HG03175 (cell line): ENCODE data around the gene PTPRN2.
"Not testable (repeated sequence)": the region's sequence is repeated elsewhere in the genome, so short reads cannot be mapped to it uniquely, and the experiment has no call there.

Experiments
- ATAC-seq: cut with Tn5 transposase; IDR thresholded peaks from one replicate; pipeline ENCODE4 v1.9.1; 2021; ENCODE audit warnings: mild to moderate bottlenecking, moderate library complexity; ENCODE audit not compliant: unreplicated experiment

PTPRN2 gene

GRCh38 chr7:158523165-158523856 is 64.3 kb downstream of the PTPRN2 start:
- ATAC-seq, result not testable (repeated sequence)

GRCh38 chr7:158521795-158522194 is 65.8 kb downstream of the PTPRN2 start:
- not testable (repeated sequence) for ATAC-seq

DNA sequence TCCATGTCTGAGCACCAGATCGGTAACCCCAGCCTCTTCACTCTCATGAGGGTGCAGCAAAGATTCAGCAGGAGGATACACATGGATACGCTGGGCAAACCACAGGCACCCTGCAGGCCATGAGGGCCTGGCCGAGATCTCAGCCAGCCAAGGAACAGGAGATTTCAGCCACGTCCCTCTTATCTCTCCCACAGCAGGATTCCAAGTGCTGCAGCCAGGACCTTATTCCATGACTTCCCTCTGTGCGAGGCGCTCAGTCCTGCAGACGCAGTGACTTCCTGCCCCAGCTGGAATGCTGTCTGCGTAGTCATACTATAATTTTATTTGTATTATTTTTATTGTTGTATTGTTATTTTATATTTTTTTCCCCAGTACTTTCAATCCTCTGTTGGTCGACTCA is 66.8 kb downstream of the PTPRN2 start:
- no peak for ATAC-seq

DNA sequence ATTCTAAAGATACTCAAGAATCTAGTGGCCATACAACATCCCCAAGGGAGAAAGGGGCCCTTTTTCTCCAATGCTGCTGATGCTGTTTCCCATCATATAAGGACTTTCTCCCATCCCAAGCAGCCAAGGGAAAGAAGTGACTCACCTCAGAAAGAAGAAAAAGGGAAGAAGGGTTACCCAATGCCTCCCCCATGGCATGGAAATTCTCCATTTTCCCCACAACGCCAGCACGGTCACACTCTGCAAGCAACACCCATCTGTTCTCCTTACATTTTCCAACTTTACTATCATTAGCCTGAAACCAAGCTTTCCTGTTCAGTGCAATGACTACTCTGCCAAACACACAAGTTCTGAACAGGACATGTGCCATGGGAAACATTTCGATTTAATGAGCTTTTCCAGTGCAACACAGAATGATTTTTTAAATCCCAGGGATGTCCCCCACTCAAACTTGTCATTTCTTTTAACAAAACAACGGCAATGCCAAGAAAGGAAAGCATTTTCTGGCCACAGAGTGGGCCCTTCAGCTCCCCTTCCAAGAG is 67.9 kb downstream of the PTPRN2 start:
- ATAC-seq, result no peak

GRCh38 chr7:158518980-158519632 is 68.5 kb downstream of the PTPRN2 start:
- ATAC-seq, result no peak

DNA sequence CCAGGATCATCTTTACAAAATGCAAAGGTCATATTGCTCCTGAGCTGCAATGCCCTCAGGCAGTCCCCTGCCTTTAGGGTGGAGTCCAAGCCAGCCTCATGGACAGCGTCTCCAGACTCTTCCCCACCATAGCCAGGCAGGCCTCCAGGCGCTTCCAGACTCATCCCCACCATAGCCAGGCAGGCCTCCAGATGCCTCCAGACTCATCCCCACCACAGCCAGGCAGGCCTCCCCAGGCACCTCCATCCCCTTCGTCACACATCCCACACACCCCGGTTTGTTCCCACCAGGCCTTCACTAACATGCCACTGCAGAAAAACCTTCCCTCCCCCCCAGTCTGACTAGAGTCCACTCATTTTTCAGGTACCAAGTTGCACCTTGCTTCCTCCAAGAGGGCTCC is 70.1 kb downstream of the PTPRN2 start:
- ATAC-seq, result no peak

- no peak for ATAC-seq
Measured at GRCh38 chr7:158517072-158517471, 70.6 kb downstream of the PTPRN2 start.

DNA sequence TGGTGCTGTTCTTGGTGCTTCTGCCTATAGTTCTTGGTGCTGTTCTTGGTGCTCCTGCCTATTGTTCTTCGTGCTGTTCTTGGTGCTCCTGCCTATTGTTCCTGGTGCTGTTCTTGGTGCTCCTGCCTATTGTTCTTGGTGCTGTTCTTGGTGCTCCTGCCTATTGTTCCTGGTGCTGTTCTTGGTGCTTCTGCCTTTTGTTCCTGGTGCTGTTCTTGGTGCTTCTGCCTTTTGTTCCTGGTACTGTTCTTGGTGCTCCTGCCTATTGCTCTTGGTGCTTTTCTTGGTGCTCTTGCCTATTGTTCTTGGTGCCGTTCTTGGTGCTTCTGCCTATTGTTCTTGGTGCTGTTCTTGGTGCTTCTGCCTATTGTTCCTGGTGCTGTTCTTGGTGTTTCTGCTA is 71.1 kb downstream of the PTPRN2 start:
- no peak for ATAC-seq

DNA sequence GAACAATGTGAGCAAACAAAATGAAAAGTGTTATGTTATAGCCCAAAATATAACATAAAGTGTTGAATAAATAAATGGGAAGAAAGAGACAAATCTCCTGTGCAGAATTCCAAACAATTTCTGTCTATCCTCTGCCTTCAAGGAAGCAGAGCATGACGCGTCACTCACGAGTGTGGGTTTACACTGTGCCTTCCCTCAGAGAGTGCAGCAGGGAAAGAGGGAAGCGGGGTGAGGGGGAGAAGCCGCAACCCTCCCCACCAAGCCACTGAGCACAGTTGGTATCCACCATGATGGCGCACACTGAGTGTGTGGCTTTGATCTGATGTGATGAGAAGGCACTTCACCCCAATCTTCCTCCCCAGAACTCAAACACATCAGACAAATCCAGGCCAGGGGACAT is 74.8 kb downstream of the PTPRN2 start:
- no peak for ATAC-seq

DNA sequence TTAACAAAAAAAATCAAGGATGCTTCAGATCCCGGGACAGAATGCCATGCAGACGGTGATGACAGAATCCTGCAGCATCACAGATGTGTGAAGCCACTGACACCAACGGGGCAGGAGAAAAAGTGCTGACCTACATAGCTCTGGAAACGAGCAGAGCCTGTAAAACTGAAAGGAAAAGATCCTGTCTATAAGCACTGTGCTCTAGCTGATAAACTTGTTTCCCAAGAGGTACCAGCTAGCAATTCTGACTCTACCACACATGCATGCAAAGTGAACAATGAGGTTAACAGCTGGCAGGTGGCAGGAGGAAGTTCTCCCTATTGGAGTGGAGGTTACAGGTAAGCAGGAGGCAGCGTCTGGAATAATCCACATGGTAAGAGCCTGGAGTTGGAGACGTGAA is 75.6 kb downstream of the PTPRN2 start:
- ATAC-seq, result no peak

GRCh38 chr7:158508802-158509385 is 78.7 kb downstream of the PTPRN2 start:
- ATAC-seq, result no peak

GRCh38 chr7:158508321-158508720 is 79.3 kb downstream of the PTPRN2 start:
- ATAC-seq, result not testable (repeated sequence)

GRCh38 chr7:158507917-158508316 is 79.7 kb downstream of the PTPRN2 start:
- no peak for ATAC-seq

GRCh38 chr7:158507175-158507574 is 80.4 kb downstream of the PTPRN2 start:
- ATAC-seq, result not testable (repeated sequence)

GRCh38 chr7:158506626-158507025 is 81.0 kb downstream of the PTPRN2 start:
- ATAC-seq, result no peak

- ATAC-seq, result no peak
Measured at GRCh38 chr7:158505683-158506082, 81.9 kb downstream of the PTPRN2 start.

GRCh38 chr7:158502068-158502750 is 85.4 kb downstream of the PTPRN2 start:
- ATAC-seq, result no peak

GRCh38 chr7:158501393-158502067 is 86.1 kb downstream of the PTPRN2 start:
- no peak for ATAC-seq

GRCh38 chr7:158500651-158501052 is 87.0 kb downstream of the PTPRN2 start:
- ATAC-seq, result no peak

DNA sequence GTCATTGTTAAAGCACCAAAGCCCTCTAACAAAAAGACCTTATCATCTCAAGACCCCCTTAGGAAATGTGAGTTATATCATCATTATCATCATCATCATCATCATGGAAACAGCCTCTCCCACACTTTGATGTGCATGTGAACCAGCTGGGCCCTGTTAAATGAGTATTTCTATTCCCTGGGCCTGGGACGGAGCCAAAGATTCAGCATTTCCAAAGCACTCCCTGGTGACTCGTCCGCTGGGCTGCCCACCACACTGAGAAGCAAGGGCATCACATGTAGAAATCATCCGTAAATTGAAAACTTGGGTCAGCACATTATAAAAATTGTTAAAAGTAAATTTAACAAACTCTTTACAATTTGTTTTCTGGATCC is 88.6 kb downstream of the PTPRN2 start:
- ATAC-seq, result no peak
